ENCODE data around the gene SLC39A1.
A peak's percentile ranks its signal among the peaks of the same experiment; 100 is the strongest.

SLC39A1 gene

GRCh38 chr1:153973525-153973924, 10.2 kb upstream of the SLC39A1 start:
- no peak for DNase-seq

- DNase-seq: no peak
These were observed 9.7 kb upstream of the SLC39A1 start for GRCh38 chr1:153973071-153973470.

GRCh38 chr1:153970346-153970745, 7.0 kb upstream of the SLC39A1 start:
- DNase-seq: no peak

GRCh38 chr1:153968972-153969371, 5.6 kb upstream of the SLC39A1 start:
- no peak for DNase-seq

GRCh38 chr1:153968408-153968807, 5.1 kb upstream of the SLC39A1 start:
- DNase-seq: no peak

GRCh38 chr1:153968000-153968363, 4.6 kb upstream of the SLC39A1 start:
- DNase-seq: no peak

GRCh38 chr1:153967107-153967999, 4.0 kb upstream of the SLC39A1 start, which contains the start of gene CREB3L4:
Gene CREB3L4 (plus strand): TSS chr1:153967902. CDS start chr1:153968526, 624 bp downstream.
- DNase-seq: peak; percentile 96 to 98

GRCh38 chr1:153963850-153964331, 554 bp upstream of the SLC39A1 start:
- DNase-seq: peak in 1 of 2 experiments; percentile 40

- DNase-seq: no peak
These were observed 978 bp downstream of the SLC39A1 start for GRCh38 chr1:153962088-153963029.

- DNase-seq: no peak
These were observed 1.9 kb downstream of the SLC39A1 start for GRCh38 chr1:153961421-153961820.

GRCh38 chr1:153960206-153960605, 3.1 kb downstream of the SLC39A1 start:
- DNase-seq: no peak

GRCh38 chr1:153959454-153959853, 3.9 kb downstream of the SLC39A1 start:
- DNase-seq: no peak

- DNase-seq: no peak
These were observed 4.4 kb downstream of the SLC39A1 start for GRCh38 chr1:153958961-153959260.

GRCh38 chr1:153958111-153958960, 5.0 kb downstream of the SLC39A1 start, which contains the start of gene CRTC2:
Gene CRTC2 (minus strand): TSS chr1:153958612. CDS start chr1:153958497, 115 bp downstream.
- peak; percentile 98 for DNase-seq

- no peak for DNase-seq
These were observed 5.6 kb downstream of the SLC39A1 start for GRCh38 chr1:153957744-153958110.

GRCh38 chr1:153956997-153957715, 6.2 kb downstream of the SLC39A1 start:
- no peak for DNase-seq

GRCh38 chr1:153954826-153955225, 8.5 kb downstream of the SLC39A1 start:
- DNase-seq: no peak

- no peak for DNase-seq
These were observed 9.4 kb downstream of the SLC39A1 start for GRCh38 chr1:153953859-153954365.

GRCh38 chr1:153951801-153952200, 11.5 kb downstream of the SLC39A1 start:
- no peak for DNase-seq

- no peak for DNase-seq
These were observed 12.2 kb downstream of the SLC39A1 start for GRCh38 chr1:153951183-153951582.

- DNase-seq: peak; percentile 53 to 80
These were observed 16.6 kb downstream of the SLC39A1 start, which contains the start of gene DENND4B for GRCh38 chr1:153946622-153947241. Gene DENND4B (minus strand): TSS chr1:153946718. CDS start chr1:153944374, 2,344 bp downstream.
